HEK293 (cell line): Measurements from ENCODE around the gene ARL4A.

Source experiments
- CTCF ChIA-PET: fragments of 350-600 bp; formaldehyde crosslinking; extraction: SDS; loops from one replicate; lab custom pipeline; 2021; ENCODE audit warnings: antibody characterized with exemption; lab: Yijun Ruan, JAX
- POLR2A ChIA-PET: fragments of 300-600 bp; formaldehyde crosslinking; extraction: SDS; loops from one replicate; lab custom pipeline; 2020; ENCODE audit warnings: antibody characterized with exemption, inconsistent platforms; lab: Yijun Ruan, JAX
- H3K27ac ChIP-seq: fragments of 200-500 bp; sonication (Bioruptor generic); 2 replicates; pipeline ENCODE4 v1.5.1; 2014; ENCODE audit warnings: low read depth, low read length, control low read depth, inconsistent platforms; ENCODE audit errors: extremely low read depth
- H3K36me3 ChIP-seq, 2 experiments: fragments of 200-500 bp in 1 of 2; sonication (Bioruptor generic) in 1 of 2; 1 replicate in 1 of 2; 2 replicates in 1 of 2; pipeline ENCODE4 v1.5.1; 2014 to 2017; ENCODE audit warnings: inconsistent platforms in 2 of 2, low read length in 2 of 2; ENCODE audit not compliant: control insufficient read depth in 2 of 2, insufficient read depth in 1 of 2
- H3K4me1 ChIP-seq: fragments of 200-500 bp; sonication (Bioruptor generic); 2 replicates; pipeline ENCODE4 v1.5.1; 2014; ENCODE audit warnings: mild to moderate bottlenecking, low read length, inconsistent platforms; ENCODE audit not compliant: control insufficient read depth, insufficient read depth
- H3K4me3 ChIP-seq: 2 replicates; pipeline ENCODE4 v1.5.1; 2011; ENCODE audit warnings: low read depth, mild to moderate bottlenecking, control low read depth, low read length, moderate library complexity
- H3K9me3 ChIP-seq: fragments of 200-500 bp; sonication (Bioruptor generic); 2 replicates; pipeline ENCODE4 v1.5.1; 2014; ENCODE audit warnings: low read depth, low read length, inconsistent platforms; ENCODE audit not compliant: control insufficient read depth, insufficient read depth
- ATF2 ChIP-seq: fragments of 450-650 bp; formaldehyde crosslinking; IDR thresholded peaks from 2 replicates; pipeline ENCODE4 v1.5.1; 2016; ENCODE audit warnings: missing biosample characterization, missing genetic modification characterization, low read depth
- BCL11A ChIP-seq: fragments of 450-650 bp; formaldehyde crosslinking; IDR thresholded peaks from 2 replicates; pipeline ENCODE4 v1.5.1; 2016; ENCODE audit warnings: low read depth, missing biosample characterization, missing genetic modification characterization
- GLIS2 ChIP-seq: fragments of 450-650 bp; formaldehyde crosslinking; IDR thresholded peaks from 2 replicates; pipeline ENCODE4 v1.5.1; 2016; ENCODE audit warnings: missing biosample characterization, missing genetic modification characterization
- HIC1 ChIP-seq: fragments of 450-650 bp; formaldehyde crosslinking; IDR thresholded peaks from 2 replicates; pipeline ENCODE4 v1.5.1; 2016; ENCODE audit warnings: missing biosample characterization, missing genetic modification characterization
- KLF8 ChIP-seq: fragments of 450-650 bp; formaldehyde crosslinking; IDR thresholded peaks from 2 replicates; pipeline ENCODE4 v1.5.1; 2016; ENCODE audit warnings: missing biosample characterization, missing genetic modification characterization
- PRDM6 ChIP-seq: fragments of 450-650 bp; formaldehyde crosslinking; IDR thresholded peaks from 2 replicates; pipeline ENCODE4 v1.5.1; 2017; ENCODE audit warnings: missing biosample characterization, missing genetic modification characterization
- SP7 ChIP-seq: fragments of 450-650 bp; formaldehyde crosslinking; IDR thresholded peaks from 2 replicates; pipeline ENCODE4 v1.5.1; 2016; ENCODE audit warnings: missing biosample characterization, missing genetic modification characterization
- ZBTB11 ChIP-seq: fragments of 450-650 bp; formaldehyde crosslinking; conservative IDR thresholded peaks from 2 replicates; pipeline ENCODE4 v1.5.1; 2016; ENCODE audit warnings: low read depth, missing biosample characterization, missing genetic modification characterization
- ZBTB49 ChIP-seq: fragments of 450-650 bp; formaldehyde crosslinking; IDR thresholded peaks from 2 replicates; pipeline ENCODE4 v1.5.1; 2016; ENCODE audit warnings: missing biosample characterization, missing genetic modification characterization, low read depth
- ZNF10 ChIP-seq: fragments of 450-650 bp; formaldehyde crosslinking; IDR thresholded peaks from 2 replicates; pipeline ENCODE4 v1.5.1; 2017; ENCODE audit warnings: missing biosample characterization, missing genetic modification characterization
- ZNF114 ChIP-seq: fragments of 450-650 bp; formaldehyde crosslinking; IDR thresholded peaks from 2 replicates; pipeline ENCODE4 v1.5.0; 2017; ENCODE audit warnings: missing biosample characterization, missing genetic modification characterization
- ZNF184 ChIP-seq: fragments of 450-650 bp; IDR thresholded peaks from 2 replicates; pipeline ENCODE4 v1.5.1; 2018; ENCODE audit warnings: missing biosample characterization, mild to moderate bottlenecking, missing genetic modification characterization
- ZNF221 ChIP-seq: fragments of 450-650 bp; formaldehyde crosslinking; IDR thresholded peaks from 2 replicates; pipeline ENCODE4 v1.5.1; 2017; ENCODE audit warnings: missing biosample characterization, missing genetic modification characterization, borderline replicate concordance
- ZNF391 ChIP-seq: fragments of 450-650 bp; formaldehyde crosslinking; IDR thresholded peaks from 2 replicates; pipeline ENCODE4 v1.5.1; 2016; ENCODE audit warnings: low read depth, missing biosample characterization, missing genetic modification characterization, borderline replicate concordance
- ZNF404 ChIP-seq: fragments of 450-650 bp; formaldehyde crosslinking; IDR thresholded peaks from 2 replicates; pipeline ENCODE4 v1.5.1; 2017; ENCODE audit warnings: missing biosample characterization, missing genetic modification characterization
- ZNF416 ChIP-seq: fragments of 450-650 bp; formaldehyde crosslinking; IDR thresholded peaks from 2 replicates; pipeline ENCODE4 v1.5.1; 2016; ENCODE audit warnings: missing biosample characterization, missing genetic modification characterization
- ZNF48 ChIP-seq: fragments of 450-650 bp; formaldehyde crosslinking; IDR thresholded peaks from 2 replicates; pipeline ENCODE4 v1.5.1; 2016; ENCODE audit warnings: missing biosample characterization, missing genetic modification characterization
- ZNF514 ChIP-seq: fragments of 450-650 bp; formaldehyde crosslinking; IDR thresholded peaks from 2 replicates; pipeline ENCODE4 v1.5.1; 2016; ENCODE audit warnings: missing biosample characterization, missing genetic modification characterization
- ZNF529 ChIP-seq: fragments of 450-650 bp; formaldehyde crosslinking; IDR thresholded peaks from 2 replicates; pipeline ENCODE4 v1.5.1; 2017; ENCODE audit warnings: missing genetic modification characterization, missing biosample characterization; ENCODE audit not compliant: insufficient replicate concordance
- ZNF548 ChIP-seq: fragments of 450-650 bp; formaldehyde crosslinking; IDR thresholded peaks from 2 replicates; pipeline ENCODE4 v1.5.1; 2016; ENCODE audit warnings: missing biosample characterization, missing genetic modification characterization
- ZNF549 ChIP-seq: fragments of 450-650 bp; IDR thresholded peaks from 2 replicates; pipeline ENCODE4 v1.5.1; 2018; ENCODE audit warnings: missing biosample characterization, missing genetic modification characterization, mild to moderate bottlenecking, inconsistent platforms, moderate library complexity
- ZNF610 ChIP-seq: fragments of 450-650 bp; formaldehyde crosslinking; IDR thresholded peaks from 2 replicates; pipeline ENCODE4 v1.5.1; 2016; ENCODE audit warnings: missing biosample characterization, missing genetic modification characterization, borderline replicate concordance
- ZNF664 ChIP-seq: fragments of 450-650 bp; formaldehyde crosslinking; IDR thresholded peaks from 2 replicates; pipeline ENCODE4 v1.5.1; 2016; ENCODE audit warnings: missing biosample characterization, missing genetic modification characterization

ARL4A gene

GRCh38 chr7:12647364-12648219 lies 39.8 kb upstream of the ARL4A start:
- TF ChIP-seq PRDM6 (tag by site-specific recombination): no peak
- no peak for TF ChIP-seq ZNF48 (tag by site-specific recombination)
- no peak for TF ChIP-seq ZNF391 (tag by site-specific recombination)
- no peak for TF ChIP-seq SP7
- TF ChIP-seq ZNF404 (tag by site-specific recombination): no peak
- no peak for TF ChIP-seq ZNF664 (tag by site-specific recombination)
- no peak for TF ChIP-seq ZNF514 (tag by site-specific recombination)
- TF ChIP-seq ZBTB11 (tag by site-specific recombination): no peak
- no peak for TF ChIP-seq GLIS2 (tag by site-specific recombination)
- no peak for TF ChIP-seq ZBTB49
- no peak for TF ChIP-seq ZNF416 (tag by site-specific recombination)
- TF ChIP-seq BCL11A (tag by site-specific recombination): no peak
- TF ChIP-seq ZNF610 (tag by site-specific recombination): no peak
- no peak for TF ChIP-seq ZNF10 (tag by site-specific recombination)
- TF ChIP-seq ZNF529 (tag by site-specific recombination): no peak
- Histone ChIP-seq H3K9me3 (no peaks in the 10 kb centered on the region), H3K27ac (no peak overlapping the region), H3K4me3 (no peak overlapping the region), H3K4me1 (no peaks in the 10 kb centered on the region), H3K36me3 (no peaks in the 10 kb centered on the region)
- ChIA-PET CTCF (interaction anchor here (0.8 to 1.7 kb wide), 4 partner anchors 9 to 1301 kb away, joined by 3 to 6 read pairs (median 5); no protein-coding TSS in a partner anchor), POLR2A (interaction anchor here (1.2 kb wide), 1 partner anchor 40 kb away, joined by 7 read pairs; the partner anchor contains the start of gene ARL4A)

GRCh38 chr7:12648704-12649261 lies 38.6 kb upstream of the ARL4A start:
- Histone ChIP-seq H3K36me3 (no peaks in the 10 kb centered on the region), H3K9me3 (no peaks in the 10 kb centered on the region), H3K4me3 (no peak overlapping the region), H3K27ac (no peak overlapping the region), H3K4me1 (peaks cover 5% of the 10 kb centered on the region; the same call in 1 of the 2 replicates)
- CTCF ChIA-PET: interaction anchor here (0.5 to 1.5 kb wide), 5 partner anchors 10 to 124 kb away, joined by 3 to 5 read pairs (median 3); no protein-coding TSS in a partner anchor
- POLR2A ChIA-PET: no interaction called here
- no peak for TF ChIP-seq ZNF548 (tag by site-specific recombination)
- TF ChIP-seq HIC1 (tag by site-specific recombination): no peak
- no peak for TF ChIP-seq ZNF114 (tag by site-specific recombination)
- TF ChIP-seq KLF8 (tag by site-specific recombination): no peak
- no peak for TF ChIP-seq ZNF221
- TF ChIP-seq ZNF184 (tag by site-specific recombination): no peak
- TF ChIP-seq ZNF549 (tag by site-specific recombination): no peak
- TF ChIP-seq ATF2 (tag by site-specific recombination): no peak
